GM12891 (cell line): ENCODE results near the gene HLA-DQB1.
A peak's percentile ranks its signal among the peaks of the same experiment; 100 is the strongest.

Experiments
- DNase-seq: peaks from one replicate; pipeline ENCODE4 v3.0.0; 2011; ENCODE audit warnings: low spot score; ENCODE audit not compliant: insufficient read length
- FAIRE-seq: peaks from 2 replicates; lab custom pipeline; 2011; peaks lifted over from hg19 to GRCh38; lab: Jason Lieb, UNC
- PAX5 ChIP-seq: IDR thresholded peaks from 2 replicates; pipeline ENCODE4 v1.6.1; 2011; ENCODE audit warnings: low read length, moderate library complexity, mild to moderate bottlenecking; ENCODE audit not compliant: insufficient read depth, severe bottlenecking
- POLR2A ChIP-seq: IDR thresholded peaks from 2 replicates; pipeline ENCODE4 v1.6.1; 2011; ENCODE audit warnings: low read depth, low read length, control low read depth
- POLR2AphosphoS5 ChIP-seq: IDR thresholded peaks from 2 replicates; pipeline ENCODE4 v1.6.1; 2011; ENCODE audit warnings: low read depth, low read length, control low read depth
- POU2F2 ChIP-seq: IDR thresholded peaks from 2 replicates; pipeline ENCODE4 v1.6.1; 2011; ENCODE audit warnings: low read depth, mild to moderate bottlenecking, control low read depth, low read length, moderate library complexity
- SPI1 ChIP-seq: IDR thresholded peaks from 2 replicates; pipeline ENCODE4 v1.6.1; 2011; ENCODE audit warnings: low read depth, low read length, control low read depth
- TAF1 ChIP-seq: IDR thresholded peaks from 2 replicates; pipeline ENCODE4 v1.6.1; 2011; ENCODE audit warnings: low read depth, low read length, control low read depth

Gene HLA-DQB1

GRCh38 chr6:32613475-32613874 is 53.0 kb downstream of the HLA-DQB1 start:
- no peak for TF ChIP-seq TAF1
- TF ChIP-seq PAX5 = no peak
- TF ChIP-seq POU2F2 = no peak
- no peak for TF ChIP-seq SPI1
- TF ChIP-seq POLR2A = no peak
- no peak for TF ChIP-seq POLR2AphosphoS5
- FAIRE-seq = no peak
- no peak for DNase-seq

- FAIRE-seq (peak; percentile 55), DNase-seq (no peak)
- TF ChIP-seq PAX5 (no peak), POU2F2 (no peak), SPI1 (no peak), TAF1 (no peak), POLR2AphosphoS5 (no peak), POLR2A (no peak)
Measured at GRCh38 chr6:32610682-32611296, 55.7 kb downstream of the HLA-DQB1 start.

- FAIRE-seq = peak; percentile 99
- DNase-seq = peak; percentile 25
- TF ChIP-seq POLR2A (peak; percentile 82), POU2F2 (peak; percentile 56), SPI1 (peak; percentile 47; the same call in 1 of the 2 replicates), TAF1 (peak; percentile 73), POLR2AphosphoS5 (peak; percentile 79; the same call in 1 of the 2 replicates), PAX5 (no peak)
Measured at GRCh38 chr6:32609731-32610640, 56.5 kb downstream of the HLA-DQB1 start.
